ENCODE results near the gene RSAD1. TPM values are rescaled to one million over a fixed set of nuclear protein-coding genes. Genes with fewer than 3 reads are reported as not detected.

The RSAD1 gene
- total RNA-seq, 4 donors from 2014 or later, result 19.9 to 29.9 (median 28.6) TPM

GRCh38 chr17:50511058-50511457, 32.4 kb downstream of the RSAD1 start:
- no peak for TF ChIP-seq CTCF (IDR thresholded peaks at IDR 0.05; ENCODE audit: low read depth)

DNA sequence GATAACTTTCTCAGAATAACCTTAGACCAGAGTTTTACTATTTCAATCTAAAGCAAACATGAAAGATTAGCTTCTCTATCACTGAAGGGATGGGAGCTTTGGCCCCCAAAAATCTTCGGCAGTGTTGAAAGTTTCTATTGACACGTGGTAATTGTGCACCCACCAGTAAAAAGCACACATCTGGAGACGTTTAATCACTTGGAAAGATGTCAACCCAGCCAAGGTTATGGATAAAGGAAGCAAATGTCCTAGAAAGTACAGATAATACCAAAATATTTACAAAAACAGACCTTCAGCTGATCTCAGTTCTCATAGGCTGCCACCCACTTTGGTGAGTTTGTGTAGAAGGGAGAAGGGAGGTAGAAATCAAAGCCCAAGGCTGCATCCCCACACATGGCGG, 34.8 kb downstream of the RSAD1 start:
- TF ChIP-seq CTCF (IDR thresholded peaks at IDR 0.05; ENCODE audit: low read depth), result no peak

DNA sequence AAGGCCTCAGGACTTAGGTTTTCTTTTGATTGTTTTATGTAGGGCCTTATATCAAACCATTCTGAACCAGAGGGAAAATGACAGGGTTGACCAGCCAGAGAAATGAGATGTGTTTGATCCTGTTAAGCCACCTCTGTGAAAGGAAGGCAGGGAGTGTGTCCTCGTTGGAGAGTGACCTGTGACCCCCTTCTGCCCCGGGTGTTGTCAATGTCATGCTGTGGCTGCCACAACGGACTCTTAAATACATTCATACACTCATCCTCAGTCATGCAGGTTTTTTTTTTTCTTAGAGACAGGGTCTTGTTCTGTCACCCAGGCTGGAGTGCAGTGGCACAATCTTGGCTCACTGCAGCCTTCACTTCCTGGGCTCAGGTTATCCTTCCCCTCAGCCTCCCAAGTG, 35.7 kb downstream of the RSAD1 start:
- TF ChIP-seq CTCF (IDR thresholded peaks at IDR 0.05; ENCODE audit: low read depth), result no peak

GRCh38 chr17:50514936-50515702, 36.5 kb downstream of the RSAD1 start:
- no peak for TF ChIP-seq CTCF (IDR thresholded peaks at IDR 0.05; ENCODE audit: low read depth)

DNA sequence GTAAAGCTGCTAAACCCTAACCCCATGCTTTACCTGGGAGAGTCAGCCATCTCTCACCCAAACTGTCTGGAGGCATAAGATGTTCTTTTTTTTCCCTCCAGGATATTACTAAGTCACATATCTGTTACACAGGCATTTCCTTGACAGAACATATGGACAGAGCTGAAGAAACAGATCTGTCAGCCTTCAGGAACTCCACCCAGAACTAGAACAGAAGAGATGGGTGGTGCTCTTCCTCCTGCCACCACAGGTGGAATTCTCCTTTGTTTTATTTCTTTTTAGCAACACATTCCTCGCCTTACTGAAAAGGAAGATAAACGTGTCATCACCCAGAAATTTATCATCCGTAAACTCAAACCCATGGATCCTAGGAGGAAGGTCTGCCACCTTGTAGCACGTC, 38.4 kb downstream of the RSAD1 start:
- TF ChIP-seq CTCF (IDR thresholded peaks at IDR 0.05; ENCODE audit: low read depth), result no peak

DNA sequence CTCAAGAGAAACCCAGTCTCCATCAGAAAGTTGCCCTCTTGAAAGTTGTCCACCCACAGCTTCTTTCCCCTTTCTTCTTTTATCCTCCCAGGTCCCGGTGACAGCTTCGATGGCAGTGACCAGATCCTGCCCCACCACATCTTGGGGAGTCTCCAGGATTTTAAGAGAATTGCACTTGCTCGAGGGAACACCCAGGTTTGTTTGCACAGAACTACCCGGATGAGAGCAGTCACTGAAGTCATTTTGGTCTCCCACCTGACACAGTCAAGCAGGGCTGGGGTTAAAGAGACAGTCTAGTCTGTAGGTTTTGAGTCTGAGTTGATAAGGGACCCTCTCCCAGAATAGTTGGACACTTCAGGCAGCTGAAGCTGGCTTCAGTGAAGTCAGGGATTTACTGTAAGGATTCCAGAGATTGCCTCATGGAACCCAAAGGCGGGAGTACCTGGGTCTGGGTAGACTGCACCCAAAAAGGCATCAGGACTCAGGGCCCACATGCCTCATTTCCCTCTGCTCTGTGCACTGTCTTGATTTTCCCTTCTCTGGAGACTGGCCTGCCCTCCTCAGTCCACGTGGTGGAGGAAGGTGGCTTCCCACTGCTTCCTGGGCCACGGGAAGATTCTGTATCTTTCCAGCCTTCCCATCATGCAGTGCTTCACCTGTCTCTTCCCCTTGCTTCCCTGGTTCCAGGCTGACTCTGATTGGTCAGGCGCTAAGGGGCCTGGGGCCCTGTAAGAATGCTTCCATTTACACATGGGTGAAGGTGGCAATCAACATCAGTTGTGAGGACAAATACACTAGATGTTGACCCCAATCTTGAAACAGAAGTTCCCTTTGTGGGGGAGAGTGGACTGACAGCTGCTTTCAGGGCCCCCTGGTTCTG, 39.1 kb downstream of the RSAD1 start:
- TF ChIP-seq CTCF (IDR thresholded peaks at IDR 0.05; ENCODE audit: low read depth), result no peak

DNA sequence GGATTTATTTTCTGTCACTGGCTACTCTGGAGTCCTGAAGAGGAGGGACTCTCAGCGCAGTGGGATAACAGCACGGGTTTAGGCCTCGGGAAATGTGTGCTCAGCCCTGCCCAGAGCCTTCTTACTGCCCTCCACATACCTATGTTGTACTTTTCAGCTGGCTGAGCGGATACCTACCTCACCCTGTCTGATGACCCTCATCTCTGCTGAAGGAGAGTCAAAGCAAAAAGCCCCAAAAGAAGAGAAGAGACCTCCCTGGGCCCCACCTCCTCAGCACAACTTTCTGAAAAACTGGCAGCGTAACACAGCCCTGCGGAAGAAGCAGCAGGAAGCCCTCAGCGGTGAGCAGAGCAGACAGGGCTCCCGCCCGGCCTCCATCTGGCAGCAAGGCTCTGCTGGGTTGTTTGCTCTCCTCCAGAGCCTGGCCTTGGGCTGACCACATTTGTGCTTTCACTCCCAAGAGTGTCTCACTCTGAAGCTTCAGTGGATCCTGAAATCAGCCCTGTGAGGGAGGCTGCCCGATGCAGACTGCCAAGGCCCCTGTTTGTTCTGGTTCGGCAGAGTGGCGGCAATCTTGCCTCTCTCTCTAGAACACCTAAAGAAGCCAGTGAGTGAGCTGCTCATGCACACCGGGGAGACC, 39.8 kb downstream of the RSAD1 start:
- TF ChIP-seq CTCF (IDR thresholded peaks at IDR 0.05; ENCODE audit: low read depth), result no peak
